SK-N-SH (cell line): ENCODE results near the gene MREG. TPM values are rescaled to one million over a fixed set of nuclear protein-coding genes. Genes with fewer than 3 reads are reported as not detected.

ENCODE experiments used
- CTCF ChIA-PET: fragments of 300-600, 350-600 bp; formaldehyde crosslinking; extraction: SDS; loops from one replicate; lab custom pipeline; 2021; lab: Yijun Ruan, JAX
- POLR2A ChIA-PET: fragments of 350-600 bp; sonication (Branson Sonifier 250); formaldehyde crosslinking; extraction: SDS; loops from one replicate; lab custom pipeline; 2020; ENCODE audit warnings: antibody characterized with exemption, inconsistent platforms; lab: Yijun Ruan, JAX
- DNase-seq: peaks from one replicate; pipeline ENCODE4 v3.0.0; 2012
- H2AFZ ChIP-seq: fragments of 200-600 bp; sonication (generic); 2 replicates; pipeline ENCODE4 v1.8.1; 2016; ENCODE audit warnings: antibody characterized with exemption, mild to moderate bottlenecking, low read depth
- H3F3A ChIP-seq: fragments of 200-600 bp; sonication (generic); replicated peaks from 2 replicates; pipeline ENCODE3; 2016; ENCODE audit warnings: antibody characterized with exemption, mild to moderate bottlenecking; ENCODE audit not compliant: insufficient read depth
- H3K27ac ChIP-seq, 2 experiments: fragments of 200-500 bp in 1 of 2; fragments of 200-600 bp in 1 of 2; sonication (Bioruptor generic) in 1 of 2; sonication (generic), shearing (Covaris generic) in 1 of 2; 2 replicates each; pipeline versions ENCODE4 v1.5.1 to v1.6.1; 2014 to 2016; ENCODE audit warnings: low read depth in 2 of 2, inconsistent platforms in 1 of 2, low read length in 1 of 2, mild to moderate bottlenecking in 1 of 2, mixed read lengths in 1 of 2
- H3K27me3 ChIP-seq: fragments of 200-600 bp; sonication (generic), shearing (Covaris generic); 2 replicates; pipeline ENCODE4 v1.6.1; 2016; ENCODE audit warnings: mixed run types; ENCODE audit not compliant: insufficient read depth
- H3K36me3 ChIP-seq, 2 experiments: fragments of 200-500 bp in 1 of 2; fragments of 200-600 bp in 1 of 2; sonication (Bioruptor generic) in 1 of 2; sonication (generic) in 1 of 2; replicated peaks in 1 of 2; 2 replicates each; pipeline versions ENCODE3 to v1.5.1; 2014 to 2016; ENCODE audit warnings: low read length in 1 of 2, mild to moderate bottlenecking in 1 of 2; ENCODE audit not compliant: insufficient read depth in 2 of 2, control insufficient read depth in 1 of 2
- H3K4me1 ChIP-seq, 2 experiments: fragments of 200-500 bp in 1 of 2; fragments of 200-600 bp in 1 of 2; sonication (Bioruptor generic) in 1 of 2; sonication (generic), shearing (Covaris generic) in 1 of 2; 2 replicates each; pipeline versions ENCODE4 v1.5.1 to v1.6.1; 2014 to 2016; ENCODE audit warnings: low read depth in 1 of 2, low read length in 1 of 2, mixed run types in 1 of 2; ENCODE audit not compliant: insufficient read depth in 2 of 2, control insufficient read depth in 1 of 2
- H3K4me2 ChIP-seq: fragments of 200-600 bp; sonication (generic), shearing (Covaris generic); 2 replicates; pipeline ENCODE4 v1.6.1; 2017; ENCODE audit warnings: mixed run types
- H3K4me3 ChIP-seq, 2 experiments: fragments of 200-500 bp in 1 of 2; fragments of 200-600 bp in 1 of 2; sonication (Bioruptor generic) in 1 of 2; sonication (generic), shearing (Covaris generic) in 1 of 2; 2 replicates each; pipeline versions ENCODE4 v1.5.1 to v1.8.1; 2014 to 2016; ENCODE audit warnings: low read depth in 2 of 2, inconsistent platforms in 1 of 2, low read length in 1 of 2, mild to moderate bottlenecking in 1 of 2, mixed read lengths in 1 of 2, moderate library complexity in 1 of 2
- H3K79me2 ChIP-seq: fragments of 200-600 bp; sonication (generic); 2 replicates; pipeline ENCODE4 v1.8.1; 2017; ENCODE audit warnings: mild to moderate bottlenecking; ENCODE audit not compliant: insufficient read depth
- H3K9ac ChIP-seq: fragments of 200-600 bp; sonication (generic); 2 replicates; pipeline ENCODE4 v1.6.1; 2017; ENCODE audit warnings: mixed run types
- H3K9me2 ChIP-seq: fragments of 200-600 bp; sonication (generic); 2 replicates; pipeline ENCODE4 v1.6.1; 2017; ENCODE audit warnings: mixed run types
- H3K9me3 ChIP-seq: fragments of 200-600 bp; sonication (generic); 2 replicates; pipeline ENCODE4 v1.6.1; 2017; ENCODE audit warnings: mixed run types, mild to moderate bottlenecking, moderate library complexity
- H4K20me1 ChIP-seq: fragments of 200-600 bp; sonication (generic); 2 replicates; pipeline ENCODE4 v1.6.1; 2017; ENCODE audit warnings: mild to moderate bottlenecking, mixed run types; ENCODE audit not compliant: insufficient read depth
- ELF1 ChIP-seq: IDR thresholded peaks from 2 replicates; pipeline ENCODE4 v1.4.0; 2012
- EZH2phosphoT487 ChIP-seq: fragments of 200-600 bp; sonication (generic); IDR thresholded peaks from 2 replicates; pipeline ENCODE4 v1.6.1; 2017; ENCODE audit warnings: low read depth, mixed run types, mild to moderate bottlenecking, antibody characterized with exemption, moderate library complexity, borderline replicate concordance
- FOSL2 ChIP-seq: IDR thresholded peaks from 2 replicates; pipeline ENCODE4 v1.4.0; 2012; ENCODE audit warnings: low read depth, mild to moderate bottlenecking, moderate library complexity, borderline replicate concordance
- GABPA ChIP-seq: IDR thresholded peaks from 2 replicates; pipeline ENCODE4 v1.4.0; 2012; ENCODE audit warnings: low read depth, mild to moderate bottlenecking
- GATA2 ChIP-seq: sonication (generic); formaldehyde crosslinking; IDR thresholded peaks from 2 replicates; pipeline ENCODE4 v1.5.0; 2020; ENCODE audit warnings: mild to moderate bottlenecking, missing genetic modification reagents
- IRF3 ChIP-seq: fragments of 150-350 bp; IDR thresholded peaks from 2 replicates; pipeline ENCODE4 v1.6.1; 2016; ENCODE audit warnings: mild to moderate bottlenecking, low read depth, low read length
- JUND ChIP-seq: IDR thresholded peaks from 2 replicates; pipeline ENCODE4 v1.4.0; 2012
- MAX ChIP-seq: IDR thresholded peaks from 2 replicates; pipeline ENCODE4 v1.4.0; 2012; ENCODE audit warnings: low read depth
- MEF2A ChIP-seq: IDR thresholded peaks from 2 replicates; pipeline ENCODE4 v1.4.0; 2012; ENCODE audit warnings: low read depth, borderline replicate concordance
- MXI1 ChIP-seq: IDR thresholded peaks from 2 replicates; pipeline ENCODE4 v1.6.1; 2012; ENCODE audit warnings: mild to moderate bottlenecking, low read depth, low read length, improper control_type of control experiment
- NFIC ChIP-seq: IDR thresholded peaks from 2 replicates; pipeline ENCODE4 v1.4.0; 2012; ENCODE audit warnings: borderline replicate concordance
- NRF1 ChIP-seq: IDR thresholded peaks from 2 replicates; pipeline ENCODE4 v1.6.1; 2012; ENCODE audit warnings: low read depth, mild to moderate bottlenecking, low read length
- POLR2AphosphoS5 ChIP-seq: IDR thresholded peaks from 2 replicates; pipeline ENCODE4 v1.6.1; 2012; ENCODE audit warnings: low read depth, low read length
- RCOR1 ChIP-seq: fragments of 150-350 bp; IDR thresholded peaks from 2 replicates; pipeline ENCODE4 v1.6.1; 2017; ENCODE audit warnings: antibody characterized with exemption, low read length
- REST ChIP-seq: IDR thresholded peaks from 2 replicates; pipeline ENCODE4 v1.6.1; 2012; ENCODE audit warnings: mild to moderate bottlenecking, low read depth, low read length, moderate library complexity
- SMC3 ChIP-seq: IDR thresholded peaks from 2 replicates; pipeline ENCODE4 v1.6.1; 2012; ENCODE audit warnings: low read depth, low read length, improper control_type of control experiment
- TAF1 ChIP-seq: IDR thresholded peaks from 2 replicates; pipeline ENCODE4 v1.6.1; 2012; ENCODE audit warnings: low read depth, mild to moderate bottlenecking, low read length, moderate library complexity, borderline replicate concordance
- TCF12 ChIP-seq: IDR thresholded peaks from 2 replicates; pipeline ENCODE4 v1.4.0; 2012
- YY1 ChIP-seq: IDR thresholded peaks from 2 replicates; pipeline ENCODE4 v1.4.0; 2012; ENCODE audit warnings: low read depth, mild to moderate bottlenecking
- ZBTB33 ChIP-seq: IDR thresholded peaks from 2 replicates; pipeline ENCODE4 v1.4.0; 2012; ENCODE audit warnings: low read depth, borderline replicate concordance
- WGBS: methylation state at CpG from one replicate; pipeline ENCODE4 v1.1.6; 2017; ENCODE audit warnings: low lambda C conversion rate; 5-methylcytosine and 5-hydroxymethylcytosine counted together
- polyA plus RNA-seq, 3 experiments: library from polyadenylated mRNA; depleted of rRNA; stranded (reverse); fragments of >200 nt; gene quantifications; 2 replicates each; pipeline ENCODE4 v1.2.3, GENCODE V29; 2012

MREG gene
- polyA plus RNA-seq, 1 of the 3 experiments (the other 2 are of a cell fraction), result 2.5 TPM

DNA sequence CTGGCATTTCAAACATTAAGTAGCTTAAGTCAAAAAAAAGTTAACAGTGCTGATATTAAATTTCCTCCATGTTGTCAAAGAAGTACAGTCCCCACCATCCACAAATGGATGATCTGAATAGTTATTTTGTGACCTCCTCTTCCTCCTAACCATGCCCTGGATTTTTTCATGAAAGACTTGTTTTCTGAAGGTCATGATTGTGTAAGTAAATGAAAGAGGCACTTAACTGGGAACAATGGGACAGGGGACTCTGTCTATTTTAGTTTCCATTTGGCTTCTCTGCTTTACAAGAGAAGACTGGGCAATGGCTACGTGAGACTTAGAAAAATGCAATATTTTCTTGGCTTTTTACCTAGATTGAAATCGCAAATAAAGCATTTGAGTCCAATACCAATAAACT is 36.1 kb upstream of the MREG start:
- Histone ChIP-seq H3K4me1 (no peaks in the 10 kb centered on the region), H3K27ac (no peak overlapping the region), H3K79me2 (no peaks in the 10 kb centered on the region)
- TF ChIP-seq TCF12 (no peak), MEF2A (no peak), ELF1 (no peak), GATA2 (no peak), MXI1 (no peak), SMC3 (no peak), FOSL2 (no peak), GABPA (no peak), IRF3 (no peak), REST (no peak), TAF1 (no peak), ZBTB33 (no peak), EZH2phosphoT487 (no peak), MAX (no peak), POLR2AphosphoS5 (no peak), NRF1 (no peak), NFIC (no peak), RCOR1 (no peak), JUND (no peak), YY1 (no peak)
- TF ChIP-seq, all 33 proteins: peak for 0
- H3K4me2 ChIP-seq, result no peak overlapping the region
- H4K20me1 ChIP-seq, result no peaks in the 10 kb centered on the region
- ChIA-PET CTCF (interaction anchor here (0.8 to 1.5 kb wide), 3 partner anchors 13 to 16 kb away, joined by 4 to 7 read pairs (median 5); no protein-coding TSS in a partner anchor), POLR2A (no interaction called here)
- no peaks in the 10 kb centered on the region for H3K27me3 ChIP-seq
- no peak overlapping the region for H3K4me3 ChIP-seq
- H3K9me2 ChIP-seq, result no peaks in the 10 kb centered on the region
- H2AFZ ChIP-seq, result no peak overlapping the region
- no peaks in the 10 kb centered on the region for H3F3A ChIP-seq
- H3K36me3 ChIP-seq, result peaks cover 0 to 17% of the 10 kb centered on the region in 2 experiments
- no peaks in the 10 kb centered on the region for H3K9me3 ChIP-seq
- H3K9ac ChIP-seq, result no peak overlapping the region
- no peak for DNase-seq
- WGBS, result 72% methylated on average over 2 of the region's 2 CpGs
